Right forelimb (tissue), 1 donor: ENCODE data around the gene ADD1.
"Not testable (repeated sequence)": the region's sequence is repeated elsewhere in the genome, so short reads cannot be mapped to it uniquely, and the experiment has no call there.

Experiments used
- DNase-seq: peaks from one replicate; pipeline ENCODE4 v3.0.0-alpha.2; 2018

Gene ADD1

DNA sequence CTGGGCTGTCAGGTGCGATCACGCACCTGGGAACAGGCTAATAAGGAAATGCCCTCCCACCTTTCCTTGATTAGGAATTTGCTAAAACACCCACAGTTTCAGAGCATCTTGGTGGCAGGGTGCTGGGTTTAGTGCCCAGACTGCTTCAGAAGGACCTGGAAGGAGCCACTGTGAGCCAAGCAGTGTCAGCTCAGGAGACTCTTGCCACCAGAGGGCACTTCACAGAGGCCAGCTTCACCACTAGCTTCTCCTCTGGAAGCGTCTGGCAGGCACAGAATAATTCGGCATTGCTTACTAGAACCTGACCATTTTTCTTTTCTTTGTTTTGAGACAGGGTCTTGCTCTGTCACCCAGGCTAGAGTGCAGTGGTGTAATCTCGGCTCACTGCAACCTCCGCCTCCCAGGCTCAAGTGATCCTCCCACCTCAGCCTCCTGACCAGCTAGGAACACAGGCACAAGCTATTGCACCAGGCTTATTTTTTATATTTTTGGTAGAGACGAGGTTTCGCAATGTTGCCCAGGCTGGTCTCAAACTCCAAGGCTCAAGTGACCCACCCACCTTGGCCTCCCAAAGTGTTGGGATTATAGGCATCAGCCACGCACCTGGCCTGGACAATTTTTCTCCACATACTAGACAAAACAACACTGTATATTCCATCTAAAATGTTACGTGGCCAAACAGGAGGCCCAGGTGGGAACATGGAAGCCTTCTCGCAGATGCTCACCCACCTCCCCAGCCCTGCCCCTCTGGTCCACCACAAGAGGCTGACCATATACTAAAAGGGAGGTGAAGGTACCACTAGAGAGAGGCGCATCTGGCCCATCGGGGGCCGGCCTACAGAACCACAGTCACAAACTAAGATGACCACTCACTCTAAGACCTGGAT lies 105.5 kb downstream of the ADD1 start:
- DNase-seq: no peak

DNA sequence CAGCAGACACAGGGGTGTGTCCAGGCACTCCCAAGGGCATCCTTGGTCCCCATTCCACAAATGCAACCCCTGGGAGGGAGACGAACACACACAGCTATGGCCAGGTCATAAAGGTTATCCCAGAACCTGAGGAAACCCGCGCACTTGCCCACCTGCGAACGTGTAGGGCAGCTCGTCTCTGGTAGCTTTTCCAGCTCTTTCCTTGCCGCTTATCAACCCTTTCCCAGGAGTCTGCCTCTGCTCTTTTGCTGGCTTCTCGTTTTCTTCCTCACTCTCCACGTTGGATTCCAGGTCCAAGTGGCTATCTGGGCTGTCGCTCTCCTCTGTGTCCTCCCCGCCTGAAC lies 106.1 kb downstream of the ADD1 start:
- no peak for DNase-seq

DNA sequence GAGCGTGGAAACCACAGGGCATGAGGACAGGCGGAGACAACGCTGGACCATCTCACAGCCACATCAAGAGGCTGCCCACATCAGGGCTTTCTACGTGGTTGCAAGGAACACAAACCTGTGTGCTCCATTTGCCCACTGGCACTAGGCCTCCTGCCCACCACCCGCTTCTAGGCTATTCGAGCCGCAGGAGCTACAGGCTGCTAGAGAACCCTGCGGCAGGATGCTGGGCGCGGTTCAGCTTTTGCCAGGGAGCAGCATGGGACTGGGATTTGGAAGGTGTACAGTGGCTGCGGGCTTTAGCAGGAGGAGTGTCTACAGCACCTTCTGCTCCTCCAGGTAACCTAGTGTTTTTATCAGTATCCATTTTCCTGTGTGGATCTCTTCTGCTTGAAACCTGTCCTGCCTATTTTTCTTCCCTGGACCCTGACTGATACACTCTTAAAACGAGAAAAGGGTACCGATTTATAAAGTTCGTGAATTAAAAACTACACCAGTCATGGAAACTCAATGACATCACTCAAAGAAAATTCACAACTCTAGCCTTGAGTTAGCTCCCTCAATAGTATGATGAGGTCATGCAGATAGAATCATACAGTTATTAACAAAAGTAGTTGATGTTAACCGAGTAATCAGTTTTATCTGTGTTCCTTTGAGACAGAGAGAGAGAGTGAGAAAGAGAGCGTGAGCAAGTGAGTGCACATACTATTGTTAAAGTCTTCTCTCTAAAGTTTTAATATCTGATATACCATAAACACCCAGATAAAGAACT lies 106.8 kb downstream of the ADD1 start:
- no peak for DNase-seq

DNA sequence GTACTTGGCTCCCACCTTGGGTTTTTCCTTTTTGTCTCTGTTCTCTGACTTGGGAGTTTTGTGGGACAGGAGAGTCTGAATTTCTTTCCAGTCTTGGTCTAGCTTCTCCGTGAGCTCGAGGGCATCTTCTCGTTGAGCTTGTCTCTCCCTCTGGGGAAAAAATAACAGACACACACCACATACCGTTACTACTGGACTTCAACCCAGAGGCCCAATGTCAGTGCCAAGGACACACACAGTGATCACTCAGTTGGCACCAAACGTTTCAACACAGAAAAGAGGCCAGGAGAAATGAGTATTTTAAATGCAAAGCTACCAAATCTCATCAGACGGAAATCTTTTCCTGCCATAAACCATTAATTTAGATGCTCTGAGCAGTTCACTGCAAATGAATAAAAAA lies 109.9 kb downstream of the ADD1 start:
- no peak for DNase-seq

DNA sequence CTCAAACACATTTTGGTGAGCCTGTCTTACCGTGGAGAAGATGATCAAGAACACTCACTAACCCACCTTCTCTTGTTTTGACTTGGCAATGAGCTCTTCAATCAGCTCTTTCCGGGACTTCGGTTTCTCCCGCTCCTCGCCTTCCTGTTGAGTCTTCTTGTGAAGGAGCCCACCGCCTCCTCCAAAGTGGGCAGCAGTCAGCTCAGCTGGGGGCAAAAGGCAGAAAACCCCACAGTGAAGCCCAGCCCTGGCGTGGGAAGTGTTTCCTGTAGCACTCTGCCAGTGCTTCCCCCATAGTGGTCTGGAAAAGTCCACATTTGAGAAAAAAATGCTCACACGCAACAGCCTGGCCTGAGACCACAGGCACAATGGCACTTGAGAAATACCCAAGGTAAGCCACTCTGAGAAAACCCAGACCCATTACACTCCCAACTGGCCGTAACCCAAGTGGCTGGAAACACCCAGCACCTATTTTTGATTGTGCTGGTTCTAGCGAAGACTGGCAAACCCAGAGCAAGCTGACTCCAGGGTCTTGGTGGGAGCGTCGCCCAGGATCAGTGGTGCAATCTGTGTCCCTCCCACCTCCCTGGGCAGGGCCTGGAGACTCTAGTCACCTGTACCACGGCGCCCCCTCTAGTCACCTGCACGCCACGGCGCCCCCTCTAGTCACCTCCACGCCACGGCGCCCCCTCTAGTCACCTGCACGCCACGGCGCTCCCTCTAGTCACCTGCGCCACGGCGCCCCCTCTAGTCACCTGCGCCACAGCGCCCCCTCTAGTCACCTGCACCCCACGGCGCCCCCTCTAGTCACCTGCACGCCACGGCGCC lies 110.9 kb downstream of the ADD1 start:
- no peak for DNase-seq

DNA sequence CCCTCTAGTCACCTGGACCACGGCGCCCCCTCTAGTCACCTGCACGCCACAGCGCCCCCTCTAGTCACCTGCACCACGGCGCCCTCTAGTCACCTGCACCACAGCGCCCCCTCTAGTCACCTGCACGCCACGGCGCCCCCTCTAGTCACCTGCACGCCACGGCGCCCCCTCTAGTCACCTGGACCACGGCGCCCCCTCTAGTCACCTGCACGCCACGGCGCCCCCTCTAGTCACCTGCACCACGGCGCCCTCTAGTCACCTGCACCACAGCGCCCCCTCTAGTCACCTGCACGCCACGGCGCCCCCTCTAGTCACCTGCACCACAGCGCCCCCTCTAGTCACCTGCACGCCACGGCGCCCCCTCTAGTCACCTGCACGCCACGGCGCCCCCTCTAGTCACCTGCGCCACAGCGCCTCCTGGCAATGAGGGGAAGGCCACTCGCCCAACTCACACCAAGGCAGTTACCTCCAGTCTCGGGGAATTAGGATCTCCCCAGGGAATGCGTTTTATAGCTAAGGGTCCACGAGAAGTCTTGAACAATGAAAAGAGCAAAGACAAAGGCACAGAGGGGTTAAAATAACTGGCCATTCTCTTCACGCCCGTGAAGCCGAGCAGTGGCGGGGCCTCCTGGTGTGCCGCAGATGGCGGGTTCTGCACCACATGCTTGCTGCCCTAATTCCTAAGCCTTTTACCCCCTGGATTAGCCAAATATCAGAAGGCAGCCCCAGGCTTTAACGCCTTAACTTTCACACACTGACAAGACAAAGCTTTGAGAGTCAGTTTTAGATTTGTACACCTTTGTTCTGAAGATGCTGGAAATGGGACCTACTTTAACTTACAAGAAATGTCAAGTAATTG lies 111.8 kb downstream of the ADD1 start:
- DNase-seq: not testable (repeated sequence)

DNA sequence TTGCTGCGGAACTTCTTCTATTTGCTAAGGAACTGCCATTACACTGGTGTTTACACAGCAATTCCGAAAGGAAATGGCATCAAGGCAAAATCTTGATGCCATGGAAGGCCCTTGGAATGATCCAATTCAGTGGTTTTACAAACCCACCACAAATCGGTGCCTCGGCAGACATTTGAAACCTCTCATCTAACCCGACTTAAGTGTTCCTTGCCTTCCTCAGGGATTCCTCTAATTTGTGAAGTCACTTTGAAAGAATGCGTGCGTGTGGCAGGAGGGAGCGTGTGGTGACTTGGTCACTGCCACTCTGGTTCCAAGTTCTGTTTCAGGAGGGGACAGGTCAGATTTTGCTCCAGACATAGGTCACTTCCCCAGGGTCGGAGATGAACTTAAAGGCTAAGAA lies 114.8 kb downstream of the ADD1 start:
- DNase-seq: no peak

DNA sequence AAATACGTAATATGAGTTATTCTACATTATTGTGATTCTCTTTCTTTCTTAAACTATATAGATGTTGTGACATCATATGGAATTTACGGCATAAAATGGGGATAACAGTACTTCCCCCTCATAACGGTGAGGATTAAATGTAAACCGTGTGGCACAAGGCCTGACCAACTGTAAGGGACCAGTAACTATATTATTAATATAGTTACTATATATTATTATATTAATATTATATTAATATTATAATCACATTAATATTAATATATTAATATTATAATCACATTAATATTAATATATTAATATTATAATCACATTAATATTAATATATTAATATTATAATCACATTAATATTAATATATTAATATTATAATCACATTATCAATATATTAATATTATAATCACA lies 116.8 kb downstream of the ADD1 start:
- DNase-seq: not testable (repeated sequence)

DNA sequence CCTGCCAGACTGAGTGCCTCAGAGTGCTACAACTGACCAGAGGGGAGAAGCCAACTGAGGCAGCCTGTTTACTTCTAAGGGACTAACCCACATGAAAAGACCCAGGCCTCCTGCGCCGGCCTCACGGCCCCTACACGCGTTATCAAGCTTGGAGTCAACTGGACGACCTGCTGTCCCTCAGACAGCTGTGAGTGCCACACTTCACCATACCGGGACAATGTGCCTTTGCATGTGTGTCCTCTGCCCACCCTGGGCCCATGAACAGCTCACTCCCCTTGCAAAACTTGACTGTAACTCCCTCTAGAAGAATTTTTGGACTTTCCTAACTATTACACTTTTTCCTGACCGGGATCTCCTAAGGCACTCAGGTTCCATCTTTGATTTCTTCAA lies 117.8 kb downstream of the ADD1 start:
- DNase-seq: no peak

DNA sequence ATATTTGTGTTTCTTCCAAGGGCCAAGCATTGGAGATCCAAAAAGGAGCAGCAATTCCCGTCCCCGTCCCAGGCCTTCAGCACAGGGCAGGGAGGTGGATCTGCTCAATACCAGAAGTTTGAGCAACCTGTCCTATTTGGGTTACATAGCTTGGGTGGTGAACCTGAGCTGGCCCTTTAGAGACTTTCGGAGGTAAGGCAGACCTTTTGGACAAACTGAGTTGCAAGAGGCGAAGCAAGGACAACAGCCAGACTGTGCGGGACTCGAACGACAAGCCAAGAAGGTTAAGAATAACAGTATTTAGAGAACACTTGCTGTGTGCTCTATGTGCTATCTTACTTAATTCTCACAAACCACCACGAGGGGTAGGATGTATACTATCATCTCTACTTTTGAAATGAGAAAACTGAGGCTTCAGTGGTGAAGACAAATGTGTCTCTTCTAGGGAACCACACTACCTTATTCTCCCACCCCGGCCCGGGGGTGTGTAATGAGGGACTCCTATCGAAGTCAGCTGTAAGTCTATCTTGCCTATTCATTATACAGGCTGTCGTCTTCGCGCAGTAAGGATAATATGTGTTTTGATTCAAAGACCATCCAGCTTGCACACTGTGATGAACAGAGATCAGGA lies 118.3 kb downstream of the ADD1 start:
- DNase-seq: no peak

DNA sequence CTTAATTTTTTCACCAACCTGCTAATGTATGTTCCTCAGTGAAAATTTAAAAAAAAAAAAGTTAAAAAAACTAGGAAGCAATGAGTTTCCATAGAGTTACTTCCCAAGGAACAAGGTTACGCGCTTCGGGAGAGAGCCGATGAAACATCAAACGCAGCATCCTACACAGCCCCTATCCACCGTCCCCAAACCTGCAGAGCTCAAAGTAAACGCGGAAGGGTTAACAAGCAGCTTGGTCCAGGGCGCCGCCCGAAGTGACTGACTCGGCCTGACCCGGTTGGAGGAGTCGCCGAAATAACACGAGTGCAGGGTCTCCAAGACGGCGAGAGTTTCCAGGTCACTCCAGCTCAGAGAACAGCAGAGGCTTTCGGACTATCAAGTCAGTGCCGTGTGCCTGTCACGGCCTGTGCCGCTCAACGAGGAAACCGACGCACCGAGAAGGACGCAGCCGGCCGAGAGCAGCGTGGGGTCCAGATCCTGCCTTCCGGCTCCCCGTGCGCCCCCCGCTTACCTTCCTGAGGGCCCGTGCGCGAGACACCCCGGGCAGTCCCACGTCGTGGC lies 119.0 kb downstream of the ADD1 start:
- DNase-seq: peak; percentile 74

DNA sequence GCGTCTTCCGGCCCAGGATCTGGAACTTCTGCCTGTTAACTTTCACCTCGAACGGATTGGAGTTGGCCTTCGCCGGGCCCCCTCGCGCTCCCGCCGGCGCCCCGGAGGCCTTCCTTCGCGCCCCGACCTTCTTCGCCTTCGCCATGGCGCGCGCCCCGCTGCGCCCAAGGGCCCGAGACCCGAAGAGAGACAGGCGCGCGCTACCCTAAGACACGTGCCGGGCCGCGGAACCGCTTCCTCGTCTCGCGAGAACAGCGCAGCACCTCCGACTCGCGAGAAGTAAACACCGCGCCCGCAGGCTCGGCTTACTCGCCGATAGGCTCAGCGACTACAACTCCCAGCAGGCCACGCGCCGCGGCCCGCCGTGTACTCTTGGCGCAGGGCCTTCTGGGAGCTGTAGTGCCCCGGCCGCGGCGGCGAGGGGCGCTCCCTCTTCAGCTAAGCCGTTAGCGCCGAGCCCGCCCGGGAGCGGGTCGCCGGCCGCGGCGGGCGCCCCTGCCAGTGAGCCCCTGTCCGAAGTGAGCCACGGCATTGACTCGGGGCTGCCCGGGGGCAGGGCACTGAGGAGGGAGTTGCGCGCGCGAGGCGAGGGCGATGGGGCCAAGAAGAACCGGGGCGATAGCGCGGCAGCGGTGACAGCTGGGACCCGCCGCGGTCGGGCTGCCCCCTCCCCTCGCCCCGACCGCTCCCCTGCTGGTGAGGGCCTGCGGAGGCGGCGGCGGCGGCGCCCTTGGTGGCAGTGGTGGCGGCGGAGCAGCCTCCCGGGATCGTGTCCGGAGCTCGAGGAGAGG lies 119.7 kb downstream of the ADD1 start, which contains the start of the genes GRK4 and NOP14:
GRK4 (plus strand) TSS at position 397 of the 791 bp plus-strand sequence. CDS start 500 bp downstream, outside the sequence.
NOP14 (minus strand) TSS at position 232 of the 791 bp plus-strand sequence; CDS start at position 145, 87 bp downstream.
- DNase-seq: peak; percentile 96

DNA sequence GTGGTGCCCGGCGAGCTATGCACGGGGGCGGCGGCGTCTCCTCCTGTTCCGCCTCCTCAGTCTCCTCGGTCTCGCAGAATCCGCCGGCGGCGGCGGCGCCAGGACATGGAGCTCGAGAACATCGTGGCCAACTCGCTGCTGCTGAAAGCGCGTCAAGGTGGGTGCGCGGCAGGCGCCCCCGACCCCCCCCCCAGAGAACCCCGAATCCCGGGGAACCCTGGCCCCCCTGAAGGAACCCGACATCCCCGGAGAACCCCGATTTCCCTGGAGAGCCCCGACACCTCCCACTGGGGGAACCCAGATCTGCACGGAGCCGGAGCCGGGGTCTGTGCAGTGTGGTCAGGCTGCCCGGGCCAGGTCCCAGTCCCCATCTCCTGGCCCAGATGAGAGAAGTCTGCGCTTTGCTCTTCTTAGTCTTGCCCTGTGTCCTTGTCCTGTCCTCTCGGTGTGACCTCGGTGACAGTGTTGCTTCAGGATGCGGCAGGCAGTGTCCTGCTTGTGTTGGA lies 120.4 kb downstream of the ADD1 start:
- DNase-seq: peak; percentile 76

DNA sequence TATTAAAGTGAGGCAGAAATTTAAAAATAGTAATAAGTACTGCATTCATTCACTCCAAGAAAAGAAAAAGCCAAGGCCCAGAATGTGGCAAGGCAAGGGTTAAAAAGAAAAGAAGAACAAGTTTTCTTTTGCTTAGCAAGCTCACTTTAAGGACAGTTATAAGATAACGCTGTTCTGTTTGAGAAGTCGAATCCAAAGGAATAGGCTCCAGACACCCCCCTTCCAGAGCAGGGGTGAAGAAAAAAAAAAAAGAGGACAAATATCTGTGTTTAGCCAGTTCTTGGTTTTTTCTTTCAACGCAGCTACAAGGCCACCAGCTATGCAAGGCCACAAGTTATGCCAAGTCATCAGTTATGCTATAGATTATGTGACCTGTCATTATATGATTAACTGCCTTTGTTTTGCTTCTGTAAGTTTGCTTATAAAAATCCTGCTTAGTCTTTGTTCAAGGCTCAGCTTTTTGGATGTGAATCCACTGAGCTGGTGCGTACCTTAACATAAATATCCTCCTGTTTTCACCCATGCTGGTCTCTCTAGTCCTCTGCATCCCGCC lies 121.1 kb downstream of the ADD1 start:
- no peak for DNase-seq

DNA sequence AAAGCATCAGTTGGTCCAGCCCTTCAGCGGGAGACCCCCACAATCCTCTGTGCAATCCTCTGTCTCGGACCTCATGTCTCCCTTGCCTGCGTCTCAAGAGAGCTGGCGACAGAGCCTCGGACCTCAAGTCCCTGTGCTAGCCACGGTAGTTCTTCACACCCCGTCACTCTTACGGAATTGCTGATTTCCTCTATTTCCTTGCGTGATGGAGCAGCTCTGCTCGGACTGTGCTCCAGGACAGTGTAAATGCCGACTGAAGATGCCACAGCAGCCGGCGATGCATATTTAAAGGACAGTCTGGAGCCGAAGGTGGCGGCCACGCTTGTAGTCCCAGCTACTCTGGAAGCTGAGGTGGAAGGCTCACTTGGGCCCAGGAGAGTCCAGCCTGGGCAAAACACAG lies 121.6 kb downstream of the ADD1 start:
- DNase-seq: no peak

DNA sequence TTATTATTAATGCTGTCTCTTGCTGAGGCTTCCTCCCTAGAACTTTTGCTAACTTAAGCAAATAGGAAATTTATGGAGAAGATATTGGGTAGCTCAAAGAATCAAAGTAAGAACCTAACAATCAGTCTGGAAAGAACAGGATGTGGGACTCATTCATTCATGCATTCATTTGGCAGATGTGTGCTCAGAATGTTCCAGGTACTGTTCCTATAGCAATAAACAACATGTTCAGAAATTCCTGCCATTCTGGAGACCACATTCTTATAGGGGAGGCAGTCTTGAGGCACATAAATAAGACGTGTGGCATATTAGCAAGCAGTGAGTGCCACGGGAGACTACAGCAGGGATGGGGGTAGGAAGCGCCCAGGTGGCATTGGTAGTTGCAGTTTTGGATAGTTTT lies 124.7 kb downstream of the ADD1 start:
- DNase-seq: no peak

DNA sequence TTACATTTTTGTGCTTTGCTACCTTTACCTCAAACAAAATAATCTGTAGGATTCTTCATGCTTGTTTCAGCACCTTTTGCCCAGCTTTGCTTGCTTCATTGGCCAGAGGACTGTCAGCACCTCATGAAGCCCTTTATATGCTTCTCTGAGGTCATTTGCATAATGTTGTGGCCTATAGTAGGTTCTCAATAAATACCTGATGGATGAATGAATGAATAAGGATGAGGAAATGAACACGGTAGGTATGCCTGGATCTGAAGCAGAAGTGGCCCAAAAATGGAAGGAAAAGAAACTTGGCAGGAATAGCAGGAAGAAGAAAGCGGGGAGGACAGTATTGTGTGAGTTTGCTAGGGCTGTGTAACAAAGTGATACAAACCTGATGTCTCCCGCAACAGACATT lies 127.6 kb downstream of the ADD1 start:
- DNase-seq: no peak

DNA sequence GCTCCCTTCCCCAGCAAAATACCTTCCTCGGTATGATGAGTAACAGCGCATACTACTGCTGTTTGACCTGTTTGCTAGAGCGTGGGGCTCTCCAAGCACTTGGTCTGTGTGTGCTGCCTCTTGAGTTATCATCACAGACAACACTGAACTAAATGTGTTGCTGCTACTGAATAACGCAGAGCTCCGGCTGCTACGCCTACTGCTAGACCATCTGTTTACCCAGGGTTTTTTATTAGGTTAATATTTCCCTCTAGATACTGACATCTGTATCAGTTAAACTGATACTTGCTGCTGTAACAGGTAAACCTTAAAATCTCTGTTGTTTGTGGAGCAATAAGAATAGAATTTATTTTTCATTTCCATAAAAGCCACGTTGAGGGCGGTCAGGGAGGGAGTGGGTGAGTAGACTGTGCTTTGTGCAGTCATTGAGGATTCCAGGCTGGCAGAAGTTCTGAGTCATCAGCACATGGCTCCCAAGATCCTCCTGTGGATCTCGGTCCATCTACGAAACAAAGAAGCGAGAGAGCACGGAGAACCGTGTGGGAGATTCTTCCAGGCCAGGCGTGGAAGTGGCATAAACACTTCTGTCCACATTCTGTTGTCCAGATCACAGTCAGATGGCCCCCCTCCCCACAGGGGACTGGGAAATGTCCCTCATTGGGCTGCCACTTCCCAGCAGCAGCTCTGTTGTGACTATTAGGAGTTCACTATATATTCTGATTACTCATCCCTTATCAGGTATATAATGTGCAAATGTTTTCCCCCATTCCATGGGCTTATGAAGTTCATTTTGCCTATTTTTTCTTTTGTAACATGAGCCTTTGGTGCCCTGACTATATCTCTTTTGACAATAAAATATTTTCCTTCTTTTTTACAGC lies 133.8 kb downstream of the ADD1 start:
- DNase-seq: no peak
